Activated naive CD8-positive, alpha-beta T cell treated with anti-CD3 and anti-CD28 coated beads, Interleukin-2, amount 10 ng/mL, durations not matched to agents 7 days and 5 days (primary cell): Measurements from ENCODE around the gene SLC6A16. TPM values are rescaled to one million over a fixed set of nuclear protein-coding genes. Genes with fewer than 3 reads are reported as not detected.

Experiments
- ATAC-seq: fragments of 150-1000 bp; cut with Tn5 transposase; one replicate; pipeline ENCODE4 v1.10.0; 2021; ENCODE audit warnings: low read depth, moderate library complexity
- POLR2A ChIA-PET: fragments of 350-600 bp; sonication (Branson Sonifier 250); formaldehyde crosslinking; loops from one replicate; lab custom pipeline; 2021; ENCODE audit warnings: antibody characterized with exemption; lab: Charles Lee
- DNase-seq: peaks from one replicate; pipeline ENCODE4 v3.0.0; 2021
- H3K27ac Mint-ChIP-seq: one replicate; pipeline ENCODE4 v1.8.0; 2022; ENCODE audit warnings: mild to moderate bottlenecking, mixed read lengths
- H3K27me3 Mint-ChIP-seq: one replicate; pipeline ENCODE4 v1.8.0; 2022; ENCODE audit warnings: mild to moderate bottlenecking, moderate library complexity, mixed read lengths
- H3K36me3 Mint-ChIP-seq: one replicate; pipeline ENCODE4 v1.8.0; 2021; ENCODE audit warnings: mild to moderate bottlenecking, mixed read lengths
- H3K4me1 Mint-ChIP-seq: one replicate; pipeline ENCODE4 v1.8.0; 2021; ENCODE audit warnings: mixed read lengths
- H3K4me3 Mint-ChIP-seq: one replicate; pipeline ENCODE4 v1.8.0; 2022; ENCODE audit warnings: mild to moderate bottlenecking, moderate library complexity, mixed read lengths
- H3K9me3 Mint-ChIP-seq: one replicate; pipeline ENCODE4 v1.8.0; 2021; ENCODE audit warnings: mixed read lengths
- total RNA-seq, 2 experiments: library from RNA; stranded (reverse); gene quantifications; one replicate each; pipeline ENCODE4 v1.2.3, GENCODE V29; 2021

SLC6A16 gene
- total RNA-seq, 2 experiments from 2014 or later, result 3.7 to 5.1 TPM

DNA sequence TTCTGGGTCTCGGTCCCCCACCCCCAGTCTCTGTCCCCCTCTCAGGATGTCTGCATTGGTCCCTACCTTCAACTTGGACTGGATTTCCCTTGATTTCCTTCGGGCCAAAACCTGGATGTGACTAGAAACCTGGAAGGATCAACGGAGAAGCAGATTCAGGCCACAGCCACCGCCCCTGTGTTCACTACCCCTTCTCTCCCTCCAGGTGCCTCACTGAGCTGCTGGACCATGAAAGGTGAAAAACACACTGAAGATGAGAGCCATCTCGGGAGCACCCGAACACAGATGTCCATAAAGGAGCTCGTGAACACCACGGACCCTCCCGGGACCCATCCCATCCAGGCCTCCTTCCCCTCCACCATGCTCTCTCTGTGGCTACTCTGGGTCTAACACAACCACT is 32.2 kb upstream of the SLC6A16 start:
- H3K27me3 Mint-ChIP-seq, result peaks cover 51% of the 10 kb centered on the region
- no peaks in the 10 kb centered on the region for H3K36me3 Mint-ChIP-seq
- ATAC-seq (no peak), DNase-seq (no peak)
- peaks cover 21% of the 10 kb centered on the region for H3K4me1 Mint-ChIP-seq
- POLR2A ChIA-PET, result no interaction called here
- no peaks in the 10 kb centered on the region for H3K9me3 Mint-ChIP-seq
- no peak overlapping the region for H3K4me3 Mint-ChIP-seq
- H3K27ac Mint-ChIP-seq, result no peak overlapping the region

DNA sequence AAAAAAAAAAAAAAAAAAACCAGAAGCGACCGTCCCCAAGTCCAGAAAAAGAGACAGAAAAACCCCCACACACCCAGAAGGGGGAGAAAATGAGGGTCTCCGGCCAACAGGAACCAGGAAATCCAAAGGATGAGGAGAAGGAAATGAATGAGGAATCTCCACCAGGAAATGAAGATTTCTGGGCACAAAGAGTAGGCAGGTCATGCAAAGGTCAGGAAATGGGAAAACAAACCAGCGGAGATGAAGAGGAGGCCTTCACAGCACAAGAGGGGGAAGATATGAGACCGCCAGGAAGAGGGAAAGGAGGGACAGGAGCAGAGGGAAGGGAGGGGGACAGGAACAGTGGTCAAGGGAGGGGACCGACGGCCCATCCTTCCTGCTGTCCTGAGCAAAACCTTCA is 31.4 kb upstream of the SLC6A16 start:
- no peaks in the 10 kb centered on the region for H3K36me3 Mint-ChIP-seq
- H3K4me3 Mint-ChIP-seq, result no peak overlapping the region
- peaks cover 16% of the 10 kb centered on the region for H3K4me1 Mint-ChIP-seq
- POLR2A ChIA-PET, result interaction anchor here (0.6 kb wide), 1 partner anchor 113 kb away, joined by 3 read pairs; no protein-coding TSS in a partner anchor
- H3K9me3 Mint-ChIP-seq, result no peaks in the 10 kb centered on the region
- peaks cover 43% of the 10 kb centered on the region for H3K27me3 Mint-ChIP-seq
- H3K27ac Mint-ChIP-seq, result no peak overlapping the region
- DNase-seq (no peak), ATAC-seq (no peak)

DNA sequence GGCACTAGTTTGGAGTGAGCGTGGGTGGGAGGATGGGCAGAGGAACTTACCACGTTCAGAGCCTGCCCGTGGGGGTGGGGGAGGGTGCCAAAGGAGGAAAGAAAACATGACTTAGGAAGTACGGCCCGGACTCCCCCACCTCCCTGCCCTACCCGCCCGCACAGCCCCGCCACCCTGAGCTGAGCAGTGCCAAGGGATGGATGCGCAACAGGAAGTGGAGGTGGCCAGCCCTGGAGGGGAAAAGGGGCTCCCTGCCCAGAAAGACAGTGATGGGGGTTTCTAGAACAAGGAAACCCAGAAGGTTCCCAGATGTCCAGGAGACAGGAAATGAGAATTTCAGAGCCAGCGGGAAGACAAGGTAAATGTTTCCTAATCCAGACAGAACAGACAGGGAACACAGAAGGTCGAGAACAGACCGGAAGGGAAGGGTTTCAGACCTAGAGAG is 30.9 kb upstream of the SLC6A16 start:
- POLR2A ChIA-PET, result interaction anchor here (0.6 kb wide), 1 partner anchor 113 kb away, joined by 3 read pairs; no protein-coding TSS in a partner anchor
- Mint-ChIP-seq H3K4me3 (peak overlapping the region; percentile 25), H3K9me3 (no peaks in the 10 kb centered on the region), H3K36me3 (no peaks in the 10 kb centered on the region), H3K4me1 (peaks cover 13% of the 10 kb centered on the region), H3K27ac (no peak overlapping the region), H3K27me3 (peaks cover 39% of the 10 kb centered on the region)
- DNase-seq (no peak), ATAC-seq (no peak)

DNA sequence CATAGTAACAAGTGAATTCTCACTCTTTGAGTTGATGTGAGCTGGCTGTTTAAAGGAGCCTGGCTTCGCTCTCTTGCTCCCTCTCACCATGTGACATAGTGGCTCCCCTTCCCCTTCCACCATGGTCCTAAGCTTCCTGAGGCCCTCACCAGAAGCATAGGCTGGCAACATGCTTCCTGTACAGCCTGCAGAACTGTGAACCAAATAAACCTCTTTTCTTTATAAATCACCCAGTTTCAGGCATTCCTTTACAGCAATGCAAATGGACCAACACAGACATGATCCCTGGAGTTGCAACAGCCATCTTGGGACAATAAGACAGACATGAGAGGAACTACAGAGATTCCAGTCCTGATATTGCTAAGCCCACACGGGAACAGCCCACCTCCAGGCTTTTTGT is 24.6 kb upstream of the SLC6A16 start:
- DNase-seq (no peak), ATAC-seq (no peak)
- peaks cover 9% of the 10 kb centered on the region for H3K27me3 Mint-ChIP-seq
- POLR2A ChIA-PET, result no interaction called here
- H3K9me3 Mint-ChIP-seq, result no peaks in the 10 kb centered on the region
- H3K36me3 Mint-ChIP-seq, result no peaks in the 10 kb centered on the region
- H3K27ac Mint-ChIP-seq, result no peak overlapping the region
- no peak overlapping the region for H3K4me3 Mint-ChIP-seq
- H3K4me1 Mint-ChIP-seq, result no peaks in the 10 kb centered on the region

DNA sequence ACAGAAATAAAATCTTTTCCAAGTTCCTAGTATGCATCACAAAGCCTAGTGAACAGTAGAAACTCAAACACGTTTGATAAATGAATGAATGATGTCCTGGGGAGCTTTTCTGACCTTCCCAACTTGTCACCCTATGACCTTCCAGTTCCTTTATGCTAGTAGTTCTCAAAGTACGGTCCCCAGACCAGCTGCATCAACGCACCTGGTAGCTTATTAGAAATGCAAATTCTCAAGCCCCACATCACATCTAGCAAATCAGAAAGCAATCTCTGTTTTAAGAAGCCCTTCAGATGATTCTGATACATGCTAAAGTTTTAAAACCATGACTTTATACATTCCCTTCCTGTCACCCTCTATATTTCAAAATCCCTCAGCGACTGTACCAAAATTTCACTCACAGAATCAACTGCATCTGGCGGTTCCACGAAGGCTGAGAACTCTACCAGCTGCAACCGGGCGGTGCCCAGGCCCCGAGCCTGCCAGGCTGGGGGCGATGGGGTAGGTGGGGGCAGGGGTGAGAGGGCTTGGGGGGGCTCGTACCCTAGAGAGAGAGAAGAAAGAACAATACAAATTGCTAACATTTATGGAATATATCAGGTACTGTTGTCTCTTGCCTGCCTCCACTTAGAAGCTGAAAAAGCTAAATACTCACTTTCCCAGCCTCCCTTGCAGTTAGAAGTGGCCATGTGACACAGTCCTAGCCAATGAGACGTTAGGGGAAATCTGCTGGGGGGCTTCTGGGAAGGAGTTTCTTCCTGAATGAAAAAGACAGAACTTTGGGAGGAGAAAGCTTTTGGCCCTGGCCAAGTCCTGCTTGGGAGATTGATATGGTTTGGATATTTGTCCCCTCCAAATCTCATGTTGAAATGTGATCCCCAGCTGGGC is 23.6 kb upstream of the SLC6A16 start:
- DNase-seq, result no peak
- H3K27me3 Mint-ChIP-seq, result peaks cover 6% of the 10 kb centered on the region
- H3K4me3 Mint-ChIP-seq, result no peak overlapping the region
- no peak overlapping the region for H3K27ac Mint-ChIP-seq
- ATAC-seq, result no peak
- POLR2A ChIA-PET, result interaction anchor here (0.6 kb wide), 1 partner anchor 11 kb away, joined by 3 read pairs; no protein-coding TSS in a partner anchor
- no peaks in the 10 kb centered on the region for H3K4me1 Mint-ChIP-seq
- H3K9me3 Mint-ChIP-seq, result no peaks in the 10 kb centered on the region
- no peaks in the 10 kb centered on the region for H3K36me3 Mint-ChIP-seq

DNA sequence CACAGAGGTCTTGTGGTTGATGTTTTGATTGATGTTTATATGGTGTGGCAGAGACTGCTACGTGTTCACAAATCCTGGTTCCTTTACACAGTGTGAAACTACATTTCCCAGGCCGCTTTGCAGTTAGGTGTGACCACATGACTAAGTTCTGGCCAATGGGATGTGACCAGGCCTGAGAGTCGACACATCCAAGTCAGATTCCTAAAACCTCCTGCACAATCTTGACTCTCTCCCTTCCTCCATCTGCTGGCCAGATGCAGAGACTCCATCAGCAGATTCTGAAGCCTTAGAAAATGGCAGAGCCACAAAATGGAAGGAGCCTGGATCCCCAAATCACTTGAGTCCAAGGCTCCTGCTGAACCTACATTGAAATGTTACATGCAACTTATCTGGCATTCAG is 22.8 kb upstream of the SLC6A16 start:
- H3K4me3 Mint-ChIP-seq, result no peak overlapping the region
- H3K27ac Mint-ChIP-seq, result no peak overlapping the region
- POLR2A ChIA-PET, result interaction anchor here (0.6 kb wide), 1 partner anchor 10 kb away, joined by 3 read pairs; no protein-coding TSS in a partner anchor
- no peaks in the 10 kb centered on the region for H3K27me3 Mint-ChIP-seq
- DNase-seq, result no peak
- H3K4me1 Mint-ChIP-seq, result peaks cover 2% of the 10 kb centered on the region
- ATAC-seq, result no peak
- peaks cover 1% of the 10 kb centered on the region for H3K36me3 Mint-ChIP-seq
- H3K9me3 Mint-ChIP-seq, result no peaks in the 10 kb centered on the region

DNA sequence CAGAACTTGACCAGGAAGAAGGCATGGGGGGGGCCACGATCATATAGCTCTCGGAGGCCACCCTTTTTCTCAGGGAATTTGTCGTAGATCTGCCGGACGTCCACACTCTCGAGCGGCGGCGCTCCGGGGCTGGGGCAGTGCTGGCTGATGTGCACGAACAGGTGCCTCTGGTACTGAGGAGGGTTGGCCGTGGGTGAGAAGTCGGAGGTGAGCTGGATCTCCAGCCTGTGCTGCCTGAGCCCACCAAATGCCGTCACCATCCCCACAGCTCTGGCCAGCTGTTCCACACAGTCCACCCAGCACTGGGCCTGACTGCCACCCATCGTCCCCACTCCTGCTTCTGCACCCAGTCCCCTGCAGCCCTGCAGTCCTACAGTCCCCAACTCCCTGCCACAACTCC is 22.2 kb upstream of the SLC6A16 start:
- Mint-ChIP-seq H3K27me3 (no peaks in the 10 kb centered on the region), H3K4me3 (no peak overlapping the region), H3K36me3 (peaks cover 4% of the 10 kb centered on the region), H3K27ac (no peak overlapping the region), H3K9me3 (no peaks in the 10 kb centered on the region), H3K4me1 (peaks cover 5% of the 10 kb centered on the region)
- no peak for ATAC-seq
- POLR2A ChIA-PET, result no interaction called here
- no peak for DNase-seq

DNA sequence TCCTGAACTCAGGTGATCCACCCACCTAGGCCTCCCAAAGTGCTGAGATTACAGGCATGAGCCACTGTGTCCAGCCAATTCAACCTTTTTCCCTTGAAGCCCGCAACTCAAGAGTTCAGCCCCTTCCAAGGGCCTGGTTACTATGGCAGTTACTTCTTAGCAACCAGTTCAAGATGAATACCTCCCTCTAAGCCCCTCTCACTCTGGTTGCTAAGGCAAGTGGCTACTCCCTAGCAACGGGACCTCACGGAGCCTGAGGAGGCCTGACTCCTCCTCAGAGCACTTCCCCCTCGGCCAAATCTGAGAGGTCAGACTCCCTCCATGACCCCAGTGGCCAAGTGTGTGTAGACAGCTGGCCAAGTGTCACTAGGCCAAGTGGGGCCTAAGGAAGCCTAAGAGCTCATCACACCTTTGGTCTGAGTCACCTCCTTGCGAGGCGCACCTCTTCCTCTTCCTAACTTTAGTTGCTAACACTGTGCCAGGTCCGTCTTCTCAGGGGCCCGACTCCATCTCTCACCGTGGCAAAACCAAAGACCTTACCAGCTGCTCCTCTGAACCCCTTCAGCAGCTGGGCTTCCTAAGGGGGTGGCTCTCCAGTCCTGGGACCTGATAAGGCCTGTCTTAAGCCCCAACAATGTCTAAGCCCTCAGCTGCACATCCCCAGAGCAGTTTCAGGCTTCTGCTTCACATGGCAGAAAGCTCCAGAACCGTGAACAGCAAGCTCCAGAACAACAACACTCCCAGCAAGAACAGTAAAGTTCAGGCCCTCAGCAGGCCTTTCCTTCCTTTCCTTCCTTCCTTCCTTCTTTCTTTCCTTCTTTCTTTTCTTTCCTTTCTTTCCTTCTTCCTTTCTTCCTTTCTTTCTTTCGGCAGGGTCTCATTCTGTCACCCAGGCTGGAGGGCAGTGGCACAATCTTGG is 19.8 kb upstream of the SLC6A16 start:
- H3K9me3 Mint-ChIP-seq, result no peaks in the 10 kb centered on the region
- H3K27me3 Mint-ChIP-seq, result no peaks in the 10 kb centered on the region
- ATAC-seq (no peak), DNase-seq (no peak)
- H3K27ac Mint-ChIP-seq, result peak overlapping the region; percentile 22
- peaks cover 12% of the 10 kb centered on the region for H3K36me3 Mint-ChIP-seq
- H3K4me3 Mint-ChIP-seq, result no peak overlapping the region
- POLR2A ChIA-PET, result no interaction called here
- H3K4me1 Mint-ChIP-seq, result peaks cover 13% of the 10 kb centered on the region

DNA sequence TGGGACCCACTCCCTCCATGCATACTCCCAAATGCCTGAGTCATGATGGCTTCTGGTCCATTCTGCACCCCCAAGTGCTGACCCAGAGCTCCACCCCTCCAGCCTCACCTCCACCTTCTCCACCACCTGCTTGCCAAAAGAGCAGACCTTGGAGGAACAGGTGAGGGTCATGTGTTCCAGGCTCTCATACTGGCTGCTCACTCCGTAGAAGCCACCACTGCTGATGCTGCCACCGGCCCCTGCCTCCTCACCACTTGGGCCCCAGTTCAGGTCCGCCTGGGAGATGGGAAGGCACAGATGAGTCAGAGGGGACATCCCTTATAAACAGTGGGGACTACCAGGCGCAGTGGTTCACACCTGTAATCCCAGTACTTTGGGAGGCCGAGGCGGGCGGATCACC is 18.1 kb upstream of the SLC6A16 start:
- H3K4me3 Mint-ChIP-seq, result no peak overlapping the region
- peaks cover 20% of the 10 kb centered on the region for H3K4me1 Mint-ChIP-seq
- DNase-seq, result no peak
- no peak for ATAC-seq
- no peaks in the 10 kb centered on the region for H3K27me3 Mint-ChIP-seq
- peaks cover 21% of the 10 kb centered on the region for H3K36me3 Mint-ChIP-seq
- POLR2A ChIA-PET, result no interaction called here
- no peak overlapping the region for H3K27ac Mint-ChIP-seq
- no peaks in the 10 kb centered on the region for H3K9me3 Mint-ChIP-seq

DNA sequence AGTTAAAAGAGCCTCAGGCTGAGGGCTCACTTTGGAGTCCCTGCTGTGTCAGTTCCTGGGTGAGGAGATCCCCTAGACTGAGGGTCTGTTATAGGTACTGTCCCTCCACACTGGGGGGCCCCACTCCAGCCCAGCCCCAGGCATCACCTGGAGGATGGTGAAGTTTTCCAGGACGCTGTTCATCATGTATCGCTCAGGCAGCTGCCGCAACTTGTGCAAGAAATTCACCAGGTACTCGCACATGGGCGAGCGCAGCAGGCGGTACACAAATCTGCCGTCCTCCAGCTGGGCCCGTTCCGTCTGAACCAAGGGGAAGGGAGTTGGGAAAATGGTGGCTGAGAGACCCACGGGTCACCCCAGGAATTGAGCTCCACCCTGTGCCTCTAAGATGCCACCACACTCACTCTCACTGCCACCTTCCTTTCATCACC is 17.3 kb upstream of the SLC6A16 start:
- Mint-ChIP-seq H3K27ac (no peak overlapping the region), H3K4me3 (no peak overlapping the region), H3K27me3 (no peaks in the 10 kb centered on the region), H3K4me1 (peaks cover 25% of the 10 kb centered on the region), H3K9me3 (no peaks in the 10 kb centered on the region), H3K36me3 (peaks cover 27% of the 10 kb centered on the region)
- DNase-seq, result no peak
- POLR2A ChIA-PET, result interaction anchor here (0.6 kb wide), 1 partner anchor 33 kb away, joined by 4 read pairs; no protein-coding TSS in a partner anchor
- no peak for ATAC-seq

DNA sequence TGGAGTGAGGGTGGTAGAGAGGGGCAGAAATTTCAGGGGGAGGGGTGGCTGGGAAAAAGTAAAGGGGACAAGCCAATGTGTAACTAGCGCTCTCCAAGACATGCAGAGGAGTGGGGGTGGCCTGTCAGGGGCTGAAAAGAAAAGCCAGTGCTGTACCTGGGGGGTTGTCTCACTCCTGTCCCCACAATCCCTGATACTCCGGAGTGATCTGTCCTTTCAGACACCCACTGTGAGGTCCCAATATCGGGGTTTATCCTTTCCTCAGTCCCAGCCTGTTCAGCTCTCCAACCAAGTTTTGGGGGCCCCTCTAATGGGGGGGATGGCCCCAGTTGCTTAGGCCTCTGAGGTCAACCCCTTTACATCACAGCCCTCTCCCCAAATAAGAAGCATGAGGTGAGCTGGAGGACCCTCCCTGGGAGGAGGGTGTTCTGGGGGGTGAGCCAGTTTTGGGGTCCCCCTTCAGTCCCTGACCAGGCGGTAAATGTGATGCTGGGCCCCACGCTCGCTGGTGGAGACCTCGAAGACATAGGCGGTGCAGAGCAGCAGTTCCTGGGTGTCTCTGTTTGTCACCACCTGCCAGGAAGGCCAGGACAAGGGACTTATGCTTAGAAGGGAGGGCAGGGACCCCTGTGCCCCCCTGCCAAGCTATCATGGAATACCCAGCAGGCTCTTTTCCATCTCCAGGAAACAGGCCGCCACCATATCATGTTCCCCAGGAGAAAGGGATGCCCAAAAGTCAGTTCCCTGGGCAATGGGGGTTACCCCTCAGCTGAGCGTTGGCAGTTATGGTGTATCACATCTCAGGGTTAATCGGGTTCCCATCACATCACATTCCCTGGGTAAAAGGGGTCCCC is 16.1 kb upstream of the SLC6A16 start:
- Mint-ChIP-seq H3K36me3 (peaks cover 30% of the 10 kb centered on the region), H3K4me1 (peaks cover 34% of the 10 kb centered on the region), H3K27me3 (no peaks in the 10 kb centered on the region), H3K9me3 (no peaks in the 10 kb centered on the region), H3K4me3 (no peak overlapping the region), H3K27ac (no peak overlapping the region)
- DNase-seq (no peak), ATAC-seq (no peak)
- POLR2A ChIA-PET, result interaction anchor here (0.6 to 1.2 kb wide), 2 partner anchors 10 to 75 kb away, joined by 3 read pairs; no protein-coding TSS in a partner anchor

DNA sequence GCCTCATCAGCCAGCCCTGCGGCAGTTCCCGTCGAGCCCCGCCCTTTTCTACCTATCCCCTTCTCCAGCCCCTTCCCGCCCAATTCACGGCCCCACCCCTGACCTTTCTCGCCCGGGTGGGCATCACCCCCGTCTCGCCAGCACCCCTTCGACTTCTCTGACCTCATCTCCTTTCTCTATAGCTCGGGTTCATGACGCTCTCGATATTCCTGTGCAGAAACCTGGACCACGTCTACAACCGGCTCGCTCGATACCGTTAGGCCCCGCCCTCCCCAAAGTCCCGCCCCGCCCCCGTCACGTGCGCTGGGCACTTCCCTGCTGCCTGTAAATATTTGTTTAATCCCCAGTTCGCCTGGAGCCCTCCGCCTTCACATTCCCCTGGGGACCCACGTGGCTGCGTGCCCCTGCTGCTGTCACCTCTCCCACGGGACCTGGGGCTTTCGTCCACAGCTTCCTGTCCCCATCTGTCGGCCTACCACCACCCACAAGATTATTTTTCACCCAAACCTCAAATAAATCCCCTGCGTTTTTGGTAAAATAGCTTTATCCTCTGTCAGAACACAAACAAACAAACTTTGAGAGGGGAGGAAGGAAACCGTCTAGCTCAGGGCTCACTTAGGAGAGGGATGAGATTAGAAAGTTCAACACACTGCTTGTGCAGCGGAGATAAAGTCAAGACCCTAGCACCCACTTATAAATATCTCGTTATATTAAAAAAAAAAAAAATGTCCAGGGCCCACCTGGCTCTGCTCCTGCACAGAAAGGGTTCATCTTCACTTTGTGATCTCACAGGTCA is 15.3 kb upstream of the SLC6A16 start:
- DNase-seq, result peak; percentile 30

More for the DNA sequence above, 15.3 kb upstream of the SLC6A16 start:
- H3K27ac Mint-ChIP-seq, result no peak overlapping the region
- POLR2A ChIA-PET, result interaction anchor here (0.6 to 1.2 kb wide), 2 partner anchors 9 to 99 kb away, joined by 3 to 4 read pairs; no protein-coding TSS in a partner anchor
- H3K27me3 Mint-ChIP-seq, result no peaks in the 10 kb centered on the region
- peaks cover 36% of the 10 kb centered on the region for H3K4me1 Mint-ChIP-seq
- H3K9me3 Mint-ChIP-seq, result no peaks in the 10 kb centered on the region
- no peak for ATAC-seq
- H3K36me3 Mint-ChIP-seq, result peaks cover 32% of the 10 kb centered on the region
- peak overlapping the region; percentile 8 for H3K4me3 Mint-ChIP-seq
